ENCODE results near the gene SCN9A.

The SCN9A gene

GRCh38 chr2:166338831-166339339 is 36.9 kb downstream of the SCN9A start:
- TF ChIP-seq CTCF (IDR thresholded peaks at IDR 0.05; ENCODE audit: low read depth, low read length, poor library complexity, severe bottlenecking) = no peak
- no peak for TF ChIP-seq EZH2phosphoT487 (IDR thresholded peaks at IDR 0.05; ENCODE audit: borderline replicate concordance, low read length)
- H3K4me3 ChIP-seq (ENCODE audit: low read length) = no peak overlapping the region
- no peaks in the 10 kb centered on the region for H3K79me2 ChIP-seq (ENCODE audit: control insufficient read depth, low read length)
- H3K4me1 ChIP-seq (ENCODE audit: control insufficient read depth, low read length) = peaks cover 4% of the 10 kb centered on the region; the same call in 1 of the 2 replicates
- H3K27ac ChIP-seq (ENCODE audit: low read depth, low read length) = no peak overlapping the region
- no peaks in the 10 kb centered on the region for H3K9me3 ChIP-seq (ENCODE audit: control insufficient read depth, insufficient read depth, low read length)
- no peaks in the 10 kb centered on the region for H3K9me2 ChIP-seq (replicated peaks; ENCODE audit: control insufficient read depth, low read length)
- no peaks in the 10 kb centered on the region for H4K20me1 ChIP-seq (ENCODE audit: control insufficient read depth, insufficient read depth, low read depth, low read length)
- H3F3A ChIP-seq (ENCODE audit: control insufficient read depth, insufficient read depth) = no peaks in the 10 kb centered on the region
- no peaks in the 10 kb centered on the region for H3K36me3 ChIP-seq (ENCODE audit: control insufficient read depth, low read length)
- H3K4me2 ChIP-seq (ENCODE audit: low read length) = no peak overlapping the region
- H3K27me3 ChIP-seq (ENCODE audit: control insufficient read depth, low read length) = no peaks in the 10 kb centered on the region

DNA sequence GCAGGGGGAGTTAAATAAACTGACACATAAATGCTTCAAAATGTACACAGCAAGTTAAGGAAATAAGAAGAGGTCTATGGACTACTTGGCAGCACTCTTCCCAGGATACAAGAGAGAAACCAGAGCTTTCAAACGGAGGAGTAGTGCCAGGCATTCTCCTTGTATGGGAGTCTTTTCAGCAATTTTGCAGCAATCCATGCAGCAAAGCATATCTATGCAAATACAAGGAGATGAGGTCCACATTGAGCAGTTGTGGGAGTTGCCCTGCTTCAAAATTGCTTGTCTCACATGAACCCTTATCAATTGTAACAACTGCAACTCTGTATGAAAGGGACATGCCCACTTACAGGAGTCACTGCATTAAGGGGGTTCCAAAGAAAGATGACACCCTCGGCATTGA is 37.8 kb downstream of the SCN9A start:
- H3K36me3 ChIP-seq (ENCODE audit: control insufficient read depth, low read length) = no peaks in the 10 kb centered on the region
- no peak overlapping the region for H3K4me2 ChIP-seq (ENCODE audit: low read length)
- TF ChIP-seq EZH2phosphoT487 (IDR thresholded peaks at IDR 0.05; ENCODE audit: borderline replicate concordance, low read length) (no peak), CTCF (IDR thresholded peaks at IDR 0.05; ENCODE audit: low read depth, low read length, poor library complexity, severe bottlenecking) (no peak)
- no peaks in the 10 kb centered on the region for H3K9me2 ChIP-seq (replicated peaks; ENCODE audit: control insufficient read depth, low read length)
- no peaks in the 10 kb centered on the region for H3F3A ChIP-seq (ENCODE audit: control insufficient read depth, insufficient read depth)
- H3K9me3 ChIP-seq (ENCODE audit: control insufficient read depth, insufficient read depth, low read length) = no peaks in the 10 kb centered on the region
- no peaks in the 10 kb centered on the region for H3K4me1 ChIP-seq (ENCODE audit: control insufficient read depth, low read length)
- H3K27me3 ChIP-seq (ENCODE audit: control insufficient read depth, low read length) = no peaks in the 10 kb centered on the region
- no peak overlapping the region for H3K4me3 ChIP-seq (ENCODE audit: low read length)
- H3K27ac ChIP-seq (ENCODE audit: low read depth, low read length) = no peak overlapping the region
- no peaks in the 10 kb centered on the region for H3K79me2 ChIP-seq (ENCODE audit: control insufficient read depth, low read length)
- no peaks in the 10 kb centered on the region for H4K20me1 ChIP-seq (ENCODE audit: control insufficient read depth, insufficient read depth, low read depth, low read length)

GRCh38 chr2:166335284-166335683 is 40.5 kb downstream of the SCN9A start:
- Histone ChIP-seq H3K36me3 (ENCODE audit: control insufficient read depth, low read length) (no peaks in the 10 kb centered on the region), H3K9me2 (replicated peaks; ENCODE audit: control insufficient read depth, low read length) (no peaks in the 10 kb centered on the region), H4K20me1 (ENCODE audit: control insufficient read depth, insufficient read depth, low read depth, low read length) (no peaks in the 10 kb centered on the region), H3K9me3 (ENCODE audit: control insufficient read depth, insufficient read depth, low read length) (no peaks in the 10 kb centered on the region), H3K27ac (ENCODE audit: low read depth, low read length) (no peak overlapping the region), H3K4me1 (ENCODE audit: control insufficient read depth, low read length) (no peaks in the 10 kb centered on the region), H3K79me2 (ENCODE audit: control insufficient read depth, low read length) (no peaks in the 10 kb centered on the region), H3K27me3 (ENCODE audit: control insufficient read depth, low read length) (no peaks in the 10 kb centered on the region), H3F3A (ENCODE audit: control insufficient read depth, insufficient read depth) (no peaks in the 10 kb centered on the region), H3K4me3 (ENCODE audit: low read length) (no peak overlapping the region), H3K4me2 (ENCODE audit: low read length) (no peak overlapping the region)
- TF ChIP-seq EZH2phosphoT487 (IDR thresholded peaks at IDR 0.05; ENCODE audit: borderline replicate concordance, low read length) (no peak), CTCF (IDR thresholded peaks at IDR 0.05; ENCODE audit: low read depth, low read length, poor library complexity, severe bottlenecking) (no peak)
